ENCODE measurements around the gene KRT13.

- TF ChIP-seq CTCF (conservative IDR thresholded peaks at IDR 0.05 in 1 of 2, IDR thresholded peaks at IDR 0.05 in 1 of 2; ENCODE audit: low read depth in 1 of 2, low read length in 2 of 2) (no peak), EZH2 (IDR thresholded peaks at IDR 0.05; ENCODE audit: low read length, missing control alignments) (no peak)
These were observed 28.2 kb upstream of the KRT13 start for GRCh38 chr17:41533613-41534012.

Data from fibroblast of lung (primary cell).